Activated CD4-positive, CD25-positive, alpha-beta regulatory T cell treated with anti-CD3 and anti-CD28 coated beads, Interleukin-2, amount 50 U/mL, for 16 hours (primary cell): ENCODE measurements around the gene ZNRF1.
"Not testable (repeated sequence)": the region's sequence is repeated elsewhere in the genome, so short reads cannot be mapped to it uniquely, and the experiment has no call there.

Source experiments
- DNase-seq: peaks from one replicate; pipeline ENCODE4 v3.0.0-alpha.2; 2020; ENCODE audit warnings: low read depth, low spot score

The ZNRF1 gene

GRCh38 chr16:75111961-75112733 lies 113.3 kb downstream of the ZNRF1 start:
- DNase-seq = no peak

- no peak for DNase-seq
These were observed 114.1 kb downstream of the ZNRF1 start for GRCh38 chr16:75112734-75113491.

- DNase-seq = no peak
These were observed 114.8 kb downstream of the ZNRF1 start for GRCh38 chr16:75113541-75114121.

GRCh38 chr16:75114179-75114945 lies 115.5 kb downstream of the ZNRF1 start:
- DNase-seq = no peak

GRCh38 chr16:75114946-75115825 lies 116.4 kb downstream of the ZNRF1 start:
- DNase-seq = no peak

- no peak for DNase-seq
These were observed 117.5 kb downstream of the ZNRF1 start, which contains the start of gene LDHD for GRCh38 chr16:75116081-75116910. Gene LDHD (minus strand): TSS chr16:75116780. CDS start chr16:75116720, 60 bp downstream.

GRCh38 chr16:75116911-75117245 lies 118.1 kb downstream of the ZNRF1 start:
- DNase-seq = no peak

GRCh38 chr16:75118943-75119539 lies 120.2 kb downstream of the ZNRF1 start:
- no peak for DNase-seq

GRCh38 chr16:75120253-75120652 lies 121.4 kb downstream of the ZNRF1 start:
- DNase-seq = no peak

GRCh38 chr16:75121949-75122568 lies 123.2 kb downstream of the ZNRF1 start:
- no peak for DNase-seq

- DNase-seq = no peak
These were observed 123.8 kb downstream of the ZNRF1 start for GRCh38 chr16:75122609-75123008.

GRCh38 chr16:75127713-75128415 lies 129.0 kb downstream of the ZNRF1 start:
- no peak for DNase-seq

- not testable (repeated sequence) for DNase-seq
These were observed 130.8 kb downstream of the ZNRF1 start for GRCh38 chr16:75129421-75130149.

- DNase-seq = no peak
These were observed 131.4 kb downstream of the ZNRF1 start for GRCh38 chr16:75130150-75130771.

- no peak for DNase-seq
These were observed 132.3 kb downstream of the ZNRF1 start for GRCh38 chr16:75131081-75131480.

GRCh38 chr16:75138233-75138632 lies 139.4 kb downstream of the ZNRF1 start:
- DNase-seq = no peak

- DNase-seq = no peak
These were observed 139.8 kb downstream of the ZNRF1 start for GRCh38 chr16:75138636-75139035.
